Measurements from ENCODE around the gene HPRT1. TPM values are rescaled to one million over a fixed set of nuclear protein-coding genes. Genes with fewer than 3 reads are reported as not detected.
A peak's percentile ranks its signal among the peaks of the same experiment; 100 is the strongest.

The HPRT1 gene
- total RNA-seq, 2 donors from 2014 or later, result 30.6 to 49.6 TPM

DNA sequence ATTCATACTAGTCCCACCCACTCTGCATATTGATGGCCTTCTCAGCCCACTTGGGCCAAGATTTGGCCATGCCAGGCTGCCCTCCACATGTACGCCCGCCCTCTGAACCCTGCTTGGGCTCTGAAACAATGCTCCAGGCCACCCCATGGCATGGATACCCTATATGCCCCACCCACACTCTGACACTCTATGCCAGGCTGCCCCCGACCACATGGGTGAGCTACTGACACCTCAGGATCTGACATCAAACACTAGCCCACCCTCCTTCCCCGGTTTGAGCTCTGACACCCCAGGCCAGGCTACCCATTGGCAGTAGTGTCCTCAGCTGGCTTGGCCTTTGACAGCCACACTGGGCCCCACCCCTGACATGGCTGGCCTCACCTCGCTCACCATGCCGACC lies 69.5 kb downstream of the HPRT1 start:
- Histone ChIP-seq H3K36me3 (no peaks in the 10 kb centered on the region), H3K27ac (no peak overlapping the region), H3K9ac (ENCODE audit: low read depth in 2 of 2, low read length in 2 of 2) (peak overlapping the region in 1 of 2 donors; percentile 35), H3K4me3 (no peak overlapping the region), H3K4me1 (no peaks in the 10 kb centered on the region), H3K27me3 (no peaks in the 10 kb centered on the region), H3K9me3 (no peaks in the 10 kb centered on the region)
- DNase-seq, result no peak
- TF ChIP-seq, protein P1, sequence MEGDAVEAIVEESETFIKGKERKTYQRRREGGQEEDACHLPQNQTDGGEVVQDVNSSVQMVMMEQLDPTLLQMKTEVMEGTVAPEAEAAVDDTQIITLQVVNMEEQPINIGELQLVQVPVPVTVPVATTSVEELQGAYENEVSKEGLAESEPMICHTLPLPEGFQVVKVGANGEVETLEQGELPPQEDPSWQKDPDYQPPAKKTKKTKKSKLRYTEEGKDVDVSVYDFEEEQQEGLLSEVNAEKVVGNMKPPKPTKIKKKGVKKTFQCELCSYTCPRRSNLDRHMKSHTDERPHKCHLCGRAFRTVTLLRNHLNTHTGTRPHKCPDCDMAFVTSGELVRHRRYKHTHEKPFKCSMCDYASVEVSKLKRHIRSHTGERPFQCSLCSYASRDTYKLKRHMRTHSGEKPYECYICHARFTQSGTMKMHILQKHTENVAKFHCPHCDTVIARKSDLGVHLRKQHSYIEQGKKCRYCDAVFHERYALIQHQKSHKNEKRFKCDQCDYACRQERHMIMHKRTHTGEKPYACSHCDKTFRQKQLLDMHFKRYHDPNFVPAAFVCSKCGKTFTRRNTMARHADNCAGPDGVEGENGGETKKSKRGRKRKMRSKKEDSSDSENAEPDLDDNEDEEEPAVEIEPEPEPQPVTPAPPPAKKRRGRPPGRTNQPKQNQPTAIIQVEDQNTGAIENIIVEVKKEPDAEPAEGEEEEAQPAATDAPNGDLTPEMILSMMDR (IDR thresholded peaks at IDR 0.05), result no peak
- intact Hi-C loops (cut with DNase I), result loop anchor here (10.0 kb wide), 1 partner anchor 235 kb away; no protein-coding TSS in a partner anchor

DNA sequence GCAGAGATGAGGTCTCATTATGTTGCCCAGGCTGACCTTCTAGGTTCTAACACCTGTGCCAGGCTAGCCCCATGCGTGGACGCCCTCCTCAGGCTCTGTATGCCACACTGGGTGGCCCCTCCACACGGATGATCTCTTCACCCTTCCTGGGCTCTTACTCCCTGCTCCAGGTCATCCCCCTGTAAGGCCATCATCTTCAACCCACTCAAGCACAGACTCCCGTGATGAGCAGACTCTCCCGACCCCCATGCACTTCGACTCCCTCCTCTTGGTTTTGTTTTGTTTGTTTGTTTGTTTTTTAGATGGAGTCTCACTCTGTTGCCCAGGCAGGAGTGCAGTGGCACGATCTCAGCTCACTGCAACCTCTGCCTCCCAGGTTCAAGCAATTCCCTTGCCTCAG lies 70.9 kb downstream of the HPRT1 start:
- H3K4me3 ChIP-seq, result no peak overlapping the region
- H3K9me3 ChIP-seq, result no peaks in the 10 kb centered on the region
- H3K27ac ChIP-seq, result no peak overlapping the region
- H3K9ac ChIP-seq (ENCODE audit: low read depth in 2 of 2, low read length in 2 of 2), result no peak overlapping the region
- intact Hi-C loops (cut with DNase I), result no loop called here
- TF ChIP-seq, protein P1 (IDR thresholded peaks at IDR 0.05), result no peak
- no peaks in the 10 kb centered on the region for H3K4me1 ChIP-seq
- no peak for DNase-seq
- H3K36me3 ChIP-seq, result no peaks in the 10 kb centered on the region
- H3K27me3 ChIP-seq, result no peaks in the 10 kb centered on the region

DNA sequence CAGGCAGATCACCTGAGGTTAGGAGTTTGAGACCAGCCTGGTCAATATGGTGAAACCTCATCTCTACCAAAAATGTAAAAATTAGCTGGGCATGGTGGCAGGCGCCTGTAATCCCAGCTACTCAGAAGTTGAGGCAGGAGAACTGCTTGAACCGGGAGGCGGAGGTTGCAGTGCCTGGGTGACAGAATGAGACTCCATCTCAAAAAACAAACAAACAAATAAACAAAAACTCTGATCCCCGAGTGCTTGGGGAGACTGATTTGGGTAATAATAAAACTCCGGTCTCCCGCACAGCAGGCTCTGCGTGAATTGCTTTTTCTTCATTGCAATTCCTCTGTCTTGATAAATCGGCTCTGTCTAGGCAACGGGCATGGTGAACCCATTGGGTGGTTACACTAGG lies 73.4 kb downstream of the HPRT1 start:
- DNase-seq, result no peak
- TF ChIP-seq, protein P1 (IDR thresholded peaks at IDR 0.05), result no peak
- Histone ChIP-seq H3K4me3 (no peak overlapping the region), H3K36me3 (no peaks in the 10 kb centered on the region), H3K4me1 (no peaks in the 10 kb centered on the region), H3K27me3 (no peaks in the 10 kb centered on the region), H3K9me3 (no peaks in the 10 kb centered on the region), H3K27ac (no peak overlapping the region), H3K9ac (ENCODE audit: low read depth in 2 of 2, low read length in 2 of 2) (no peak overlapping the region)
- intact Hi-C loops (cut with DNase I), result no loop called here

DNA sequence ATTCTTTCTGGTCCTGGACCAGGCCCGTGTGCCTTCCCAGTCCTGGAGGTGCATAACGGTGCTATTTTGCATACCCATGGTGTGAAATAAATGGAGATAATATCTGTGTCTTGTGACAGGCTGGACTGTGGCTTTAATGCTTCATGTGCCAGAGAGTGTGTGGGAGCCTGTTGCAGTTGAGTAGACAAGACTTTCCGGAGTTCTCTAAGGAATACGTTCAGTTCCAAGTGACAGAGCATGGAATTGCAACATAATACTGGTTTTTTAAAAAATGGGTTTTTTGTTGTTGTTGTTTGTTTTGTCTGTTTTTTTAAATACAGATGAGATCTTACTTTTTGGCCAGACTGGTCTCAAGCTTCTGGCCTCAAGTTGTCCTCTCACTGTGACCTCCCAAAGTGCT lies 74.0 kb downstream of the HPRT1 start:
- TF ChIP-seq, protein P1 (IDR thresholded peaks at IDR 0.05), result no peak
- H3K4me3 ChIP-seq, result no peak overlapping the region
- no peaks in the 10 kb centered on the region for H3K36me3 ChIP-seq
- no peak for DNase-seq
- no peak overlapping the region for H3K9ac ChIP-seq (ENCODE audit: low read depth in 2 of 2, low read length in 2 of 2)
- intact Hi-C loops (cut with DNase I), result no loop called here
- no peaks in the 10 kb centered on the region for H3K9me3 ChIP-seq
- H3K4me1 ChIP-seq, result no peaks in the 10 kb centered on the region
- no peak overlapping the region for H3K27ac ChIP-seq
- H3K27me3 ChIP-seq, result no peaks in the 10 kb centered on the region

DNA sequence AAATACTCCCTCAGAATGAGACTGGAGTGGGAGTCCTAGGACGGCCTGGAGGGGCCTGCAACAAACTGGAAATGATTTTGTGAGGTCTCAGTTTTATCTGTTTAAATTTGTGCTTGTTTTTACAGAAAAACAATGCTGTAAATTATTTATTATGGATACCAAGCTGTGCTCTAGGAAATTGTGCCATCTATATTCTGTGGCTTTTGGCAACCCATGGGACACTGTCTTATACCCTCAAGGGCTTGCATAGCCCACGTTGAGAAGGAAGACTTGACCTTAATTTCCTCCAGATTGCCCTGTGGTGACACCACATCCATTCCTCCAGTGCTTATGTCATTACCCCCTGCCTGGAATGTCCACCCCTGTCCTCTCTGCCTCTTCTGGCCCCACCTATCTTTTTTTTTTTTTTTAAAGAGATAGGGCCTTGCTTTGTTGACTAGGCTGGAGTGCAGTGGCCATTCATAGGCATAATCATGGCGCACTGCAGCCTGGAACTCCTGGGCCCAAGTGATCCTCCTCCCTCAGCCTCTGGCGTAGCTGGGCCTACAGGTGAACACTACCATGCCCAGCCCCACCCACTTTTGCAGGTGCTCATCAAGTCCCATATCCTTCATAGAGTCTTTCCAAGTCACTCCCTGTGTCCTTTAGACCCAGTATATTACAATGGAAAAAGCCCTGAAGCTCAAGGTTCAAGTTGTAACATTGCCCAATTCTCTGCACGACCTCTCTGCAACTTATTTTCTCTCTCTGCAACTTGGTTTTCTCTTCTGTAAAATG lies 77.4 kb downstream of the HPRT1 start:
- TF ChIP-seq, protein P1 (IDR thresholded peaks at IDR 0.05), result no peak
- no peaks in the 10 kb centered on the region for H3K36me3 ChIP-seq
- intact Hi-C loops (cut with DNase I), result no loop called here
- no peak overlapping the region for H3K27ac ChIP-seq
- no peaks in the 10 kb centered on the region for H3K9me3 ChIP-seq
- H3K9ac ChIP-seq (ENCODE audit: low read depth in 2 of 2, low read length in 2 of 2), result no peak overlapping the region
- no peak overlapping the region for H3K4me3 ChIP-seq
- peak; percentile 68 for DNase-seq
- H3K4me1 ChIP-seq, result no peaks in the 10 kb centered on the region
- no peaks in the 10 kb centered on the region for H3K27me3 ChIP-seq
